ENCODE measurements around the gene UCHL5.
A peak's percentile ranks its signal among the peaks of the same experiment; 100 is the strongest.
"Not testable (repeated sequence)": the region's sequence is repeated elsewhere in the genome, so short reads cannot be mapped to it uniquely, and the experiment has no call there.

UCHL5 gene

DNA sequence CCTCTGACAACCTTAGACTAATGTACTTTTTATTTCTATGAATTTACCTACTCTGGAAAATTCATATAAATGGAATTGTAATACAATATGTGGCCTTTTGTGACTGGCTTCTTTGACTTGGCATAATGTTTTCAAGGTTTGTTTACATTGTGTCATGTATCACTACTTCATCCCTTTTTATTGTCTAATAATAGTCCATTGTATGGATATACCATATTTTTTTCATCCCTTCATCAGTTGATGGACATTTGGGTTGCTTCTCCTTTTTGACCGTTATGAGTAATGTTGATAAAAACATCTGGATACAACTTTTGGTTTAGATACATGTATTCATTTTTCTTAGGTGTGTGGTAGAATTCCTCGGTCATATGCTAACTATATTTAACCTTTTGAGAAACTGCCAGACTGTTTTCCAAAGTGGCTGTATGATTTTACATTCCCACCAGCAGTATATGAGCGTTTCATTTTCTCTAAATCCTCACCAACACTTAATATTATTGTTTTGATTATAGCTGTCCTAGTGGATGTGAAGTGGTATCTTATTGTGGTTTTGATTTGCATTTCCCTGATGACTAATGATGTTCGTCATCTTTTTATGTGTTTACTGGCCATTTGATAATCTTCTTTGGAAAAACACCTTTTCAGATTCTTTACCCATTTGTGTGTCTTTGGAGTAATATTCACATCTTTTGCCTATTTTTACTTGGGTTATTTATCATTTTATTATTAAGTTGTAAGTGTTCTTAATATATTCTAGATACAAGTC lies 3.7 kb upstream of the UCHL5 start:
- no peak for DNase-seq

DNA sequence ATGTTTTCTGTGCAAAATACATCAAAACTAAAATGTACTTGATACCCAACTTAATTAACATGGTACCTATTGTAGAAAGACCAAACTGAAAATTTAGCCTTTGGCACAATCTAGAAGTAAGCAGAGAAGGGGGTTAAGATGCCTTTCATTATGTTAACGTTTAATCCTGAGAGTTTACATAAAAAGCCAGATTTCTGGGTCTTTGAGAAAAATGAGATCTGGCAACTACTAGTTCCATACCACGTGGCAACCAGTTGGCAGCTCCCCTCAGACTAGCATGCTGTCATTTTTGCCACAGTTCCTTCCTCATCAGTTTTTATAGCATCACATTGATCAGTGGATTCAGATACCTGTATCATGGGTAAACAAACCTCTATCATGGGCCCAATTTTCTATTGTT lies 1.8 kb upstream of the UCHL5 start:
- DNase-seq: no peak

DNA sequence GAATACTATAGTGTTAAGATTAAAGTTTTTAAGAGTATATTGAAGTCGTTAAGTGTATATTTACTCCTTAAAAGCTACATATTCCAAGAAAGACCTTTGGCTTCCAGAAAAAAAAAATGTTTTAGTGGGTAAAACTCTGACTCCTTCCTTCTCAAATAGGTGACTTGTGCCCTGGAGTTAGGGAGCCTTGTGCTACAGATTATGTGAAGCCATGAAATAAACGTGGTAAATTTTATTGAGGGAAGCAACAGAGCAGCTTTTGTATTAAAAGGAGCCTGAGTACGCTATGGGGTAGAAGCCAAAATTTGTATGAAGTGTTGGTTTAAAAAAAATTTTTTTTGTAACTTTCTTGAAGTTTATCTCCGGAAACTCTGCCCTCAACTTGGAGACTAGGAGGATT lies 1.2 kb upstream of the UCHL5 start:
- no peak for DNase-seq

DNA sequence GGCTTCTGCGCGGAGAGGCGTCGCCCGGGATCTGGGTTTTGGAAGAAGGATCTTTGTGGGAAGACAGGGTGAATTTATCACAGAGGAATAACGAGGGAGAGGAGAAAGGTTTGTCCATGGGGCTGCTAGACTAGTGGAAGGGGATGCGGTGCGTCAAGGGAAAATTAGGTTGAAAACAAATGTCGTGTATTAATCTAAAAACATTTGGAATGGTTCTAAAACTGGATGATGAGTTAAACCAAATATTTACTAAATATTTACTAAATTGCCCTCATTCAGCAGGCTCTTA lies 899 bp upstream of the UCHL5 start:
- no peak for DNase-seq

DNA sequence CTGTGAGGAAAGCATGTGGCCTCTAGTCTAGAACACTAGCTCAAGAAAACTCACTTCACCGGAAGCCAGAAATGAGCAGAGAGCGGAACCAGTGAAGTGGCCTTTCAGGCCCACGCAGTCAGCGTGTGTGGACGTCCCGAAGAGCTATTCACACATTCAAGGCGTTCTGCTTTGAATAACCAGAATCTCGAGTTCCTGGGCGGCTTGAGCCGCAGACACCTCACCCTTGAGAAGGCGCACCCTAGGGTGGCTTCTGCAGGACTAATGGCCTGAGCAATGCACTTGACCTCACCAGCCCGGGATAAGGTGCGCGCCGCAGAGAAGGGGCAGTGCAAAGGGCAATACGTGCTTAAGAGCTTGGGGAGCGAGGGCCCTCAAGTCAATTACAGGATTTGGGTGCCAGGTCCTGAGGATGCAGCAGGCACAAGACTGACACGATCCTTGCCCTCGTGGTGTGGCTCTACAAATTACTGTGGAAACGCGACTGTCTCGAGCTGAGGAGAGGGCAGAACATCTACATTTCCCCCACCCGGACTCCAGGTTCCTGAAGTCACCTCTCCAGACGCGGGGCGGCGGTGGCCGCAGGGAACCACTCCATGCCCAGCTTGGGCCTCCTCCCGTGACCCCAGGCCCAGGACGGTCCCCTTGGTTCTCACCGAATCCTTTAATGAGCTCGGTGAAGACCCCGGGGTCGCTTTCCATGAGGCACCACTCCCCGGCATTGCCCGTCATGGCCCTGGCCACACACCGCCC lies 455 bp downstream of the UCHL5 start:
- peak; percentile 33 to 39 for DNase-seq

DNA sequence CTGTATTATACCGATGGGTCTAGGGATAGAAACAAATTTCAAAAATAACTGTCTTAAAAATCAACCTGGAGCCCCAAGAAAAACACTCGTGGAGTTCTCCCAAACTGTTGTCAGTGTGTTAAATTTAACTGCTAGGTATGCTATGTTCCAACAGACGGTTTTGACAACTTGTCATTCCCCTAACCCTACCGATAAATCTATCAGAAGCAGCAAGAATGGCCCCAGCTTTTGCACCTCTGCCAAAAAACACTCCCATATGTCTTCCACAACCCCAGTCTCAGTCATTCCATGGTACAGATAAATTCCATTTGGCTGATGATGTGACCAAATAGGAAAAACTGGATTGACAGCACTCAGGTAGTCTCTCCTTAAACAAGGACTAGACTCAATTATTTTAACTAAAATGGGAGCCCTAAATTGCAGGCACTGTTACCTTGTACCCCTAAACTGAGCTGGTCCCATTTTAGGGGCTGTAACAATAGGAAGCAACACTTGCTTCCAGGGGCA lies 4.9 kb downstream of the UCHL5 start:
- no peak for DNase-seq

DNA sequence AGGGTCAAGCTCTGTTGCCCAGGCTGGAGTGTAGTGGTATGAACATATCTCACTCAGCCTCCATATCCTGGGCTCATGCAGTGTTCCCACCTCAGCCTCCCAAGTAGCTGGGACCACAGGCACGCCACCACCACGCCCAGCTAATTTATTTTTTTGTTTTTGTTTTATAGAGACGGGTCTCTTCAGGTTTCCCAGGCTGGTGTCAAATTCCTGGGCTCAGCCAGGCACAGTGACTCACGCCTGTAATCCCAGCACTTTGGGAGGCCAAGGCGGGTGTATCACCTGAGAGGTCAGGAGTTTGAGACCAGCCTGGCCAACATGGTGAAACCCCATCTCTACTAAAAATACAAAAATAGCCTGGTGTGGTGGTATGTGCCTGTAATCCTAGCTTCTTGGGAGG lies 10.2 kb downstream of the UCHL5 start:
- DNase-seq: not testable (repeated sequence)

DNA sequence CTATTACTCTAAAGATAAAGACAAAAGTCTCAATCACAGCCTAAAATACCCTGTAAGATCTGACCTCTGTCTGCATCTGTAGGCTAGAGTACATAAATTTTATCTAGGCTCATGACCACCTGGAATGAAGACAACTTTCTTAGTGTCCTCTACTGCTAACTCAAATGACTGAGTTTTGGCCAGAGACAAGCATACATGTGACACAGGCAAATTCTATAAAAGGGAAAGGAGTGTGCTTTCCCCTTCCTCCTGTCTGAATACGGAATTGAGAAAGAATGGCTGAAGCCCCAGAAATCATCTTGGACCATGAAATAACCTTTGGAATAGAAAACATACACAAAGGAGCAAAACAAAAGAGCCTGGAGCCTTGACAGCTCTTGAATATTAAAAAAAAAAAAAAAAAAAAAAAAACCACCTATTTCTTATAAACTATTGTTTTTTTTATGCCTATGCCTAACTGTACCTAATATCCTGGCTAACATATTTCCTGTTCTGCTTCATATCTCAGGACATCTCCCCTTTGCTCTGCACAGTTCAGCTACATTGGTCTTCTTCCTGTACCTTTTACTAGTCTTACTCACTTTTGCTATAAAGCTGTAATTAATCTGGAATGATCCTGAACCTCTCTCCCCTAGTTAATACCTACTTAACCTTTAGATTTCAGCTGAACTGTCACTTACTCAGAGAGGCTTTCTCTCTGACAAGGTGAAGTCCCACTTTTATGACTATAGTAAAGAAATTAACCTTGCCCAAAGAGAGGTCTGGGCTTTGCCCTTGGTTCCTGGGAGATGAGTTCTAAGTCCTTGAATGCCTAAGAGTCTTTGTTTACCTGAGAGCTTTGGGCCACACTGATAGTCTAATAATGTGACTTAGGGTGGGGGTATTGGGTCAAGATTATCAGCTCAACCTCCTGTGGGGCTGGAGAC lies 16.1 kb downstream of the UCHL5 start:
- no peak for DNase-seq

DNA sequence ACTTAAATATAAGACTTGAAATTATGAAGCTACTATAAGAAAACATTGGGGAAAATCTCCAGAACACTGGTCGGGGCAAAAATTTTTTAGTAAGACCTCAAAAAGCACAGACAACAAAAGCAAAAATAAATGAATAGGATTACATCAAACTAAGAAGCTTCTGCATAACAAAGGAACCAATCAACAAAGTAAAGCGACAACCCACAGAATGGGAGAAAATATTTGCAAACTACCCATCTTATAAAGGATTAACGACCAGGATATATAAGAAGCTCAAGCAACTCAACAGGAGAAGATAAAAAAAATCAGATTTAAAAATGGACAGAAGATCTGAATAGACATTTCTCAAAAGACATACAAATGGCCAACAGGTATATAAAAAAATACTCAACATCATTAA lies 19.1 kb downstream of the UCHL5 start:
- DNase-seq: no peak

DNA sequence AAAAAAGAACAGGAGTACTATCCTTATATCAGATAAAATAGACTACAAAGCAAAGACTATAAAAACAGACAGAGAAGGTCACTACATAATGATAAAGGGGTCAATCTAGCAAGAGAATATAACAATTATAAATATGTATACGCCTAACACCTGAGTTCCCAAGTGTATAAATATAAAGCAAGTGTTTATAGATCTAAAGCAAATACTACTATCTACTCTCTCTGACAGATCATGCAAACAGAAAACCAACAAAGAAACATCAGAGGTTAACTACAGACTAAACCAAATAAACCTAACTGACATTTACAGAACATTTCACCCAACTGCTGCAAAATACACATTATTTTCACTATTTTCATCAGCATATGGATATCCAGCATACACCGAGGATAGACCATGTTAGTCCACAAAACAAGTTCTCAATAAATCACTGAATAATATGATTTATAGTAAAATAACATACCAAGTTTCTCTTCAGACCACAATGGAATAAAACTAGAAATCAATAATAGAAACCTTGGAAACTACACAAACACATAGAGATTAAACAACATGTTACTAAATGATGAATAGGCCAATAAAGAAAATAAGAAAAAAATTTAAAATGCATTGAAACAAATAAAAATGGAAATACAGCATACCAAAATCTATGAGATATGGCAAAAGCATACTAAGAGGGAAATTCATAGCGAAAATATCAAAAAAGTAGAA lies 22.7 kb downstream of the UCHL5 start:
- DNase-seq: no peak

DNA sequence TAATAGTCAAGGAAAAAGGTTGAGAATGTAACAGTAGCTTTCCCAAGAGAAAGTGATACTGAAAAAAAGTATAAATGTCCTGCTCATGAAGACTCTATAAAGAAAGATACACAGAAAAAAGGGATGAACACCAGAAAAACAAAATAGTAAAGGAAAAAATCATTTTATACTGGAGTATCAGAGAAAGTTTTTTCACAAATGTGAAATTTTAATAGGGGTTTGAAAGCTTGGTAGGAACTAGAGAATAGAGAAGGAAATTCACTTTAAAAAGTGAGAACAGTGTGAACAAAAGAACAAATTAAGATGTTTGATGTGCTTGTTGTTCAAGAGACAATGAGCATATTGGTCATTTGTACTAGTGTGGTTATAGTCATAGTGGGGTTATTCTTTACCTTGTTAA lies 25.6 kb downstream of the UCHL5 start:
- no peak for DNase-seq

DNA sequence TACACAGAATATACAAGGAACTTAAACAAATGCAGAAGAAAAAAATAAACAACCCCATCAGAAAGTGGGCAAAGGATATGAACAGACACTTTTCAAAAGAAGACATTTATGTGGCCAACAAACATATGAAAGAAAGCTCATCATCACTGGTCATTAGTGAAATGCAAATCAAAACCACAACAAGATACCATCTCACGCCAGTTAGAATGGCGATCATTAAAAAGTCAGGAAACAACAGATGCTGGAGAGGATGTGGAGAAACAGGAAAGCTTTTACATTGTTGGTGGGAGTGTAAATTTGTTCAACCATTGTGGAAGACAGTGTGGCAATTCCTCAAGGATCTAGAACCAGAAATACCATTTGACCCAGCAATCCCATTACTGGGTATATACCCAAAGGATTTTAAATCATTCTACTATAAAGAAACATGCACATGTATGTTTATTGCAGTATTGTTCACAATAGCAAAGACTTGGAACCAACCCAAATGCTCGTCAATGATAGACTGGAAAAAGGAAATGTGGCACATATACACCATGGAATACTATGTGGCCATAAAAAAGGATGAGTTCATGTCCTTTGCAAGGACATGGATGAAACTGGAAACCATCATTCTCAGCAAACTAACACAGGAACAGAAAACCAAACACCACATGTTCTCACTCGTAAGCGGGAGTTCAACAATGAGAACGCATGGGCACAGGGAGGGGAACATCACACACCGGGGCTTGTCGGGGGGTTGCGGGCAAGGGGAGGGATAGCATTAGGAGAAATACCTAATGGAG lies 26.3 kb downstream of the UCHL5 start:
- DNase-seq: not testable (repeated sequence)

DNA sequence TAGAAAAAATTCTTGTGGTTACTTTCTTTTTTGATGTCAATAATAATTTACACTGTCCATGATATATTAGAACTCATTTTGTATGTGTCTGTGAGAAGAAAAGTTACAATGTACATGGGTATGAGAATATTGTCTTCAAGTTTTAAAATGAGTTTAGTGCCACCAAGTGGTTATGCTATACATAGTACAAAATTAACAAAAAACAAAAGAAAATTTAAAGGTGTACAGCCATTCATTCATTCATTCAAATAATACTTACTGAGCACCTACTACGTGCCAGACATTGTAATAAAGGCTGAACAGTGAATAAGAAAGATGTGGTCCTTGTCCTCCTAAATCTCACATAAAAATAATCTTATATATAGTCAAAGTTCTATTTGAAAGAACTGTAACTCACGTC lies 27.7 kb downstream of the UCHL5 start:
- no peak for DNase-seq

DNA sequence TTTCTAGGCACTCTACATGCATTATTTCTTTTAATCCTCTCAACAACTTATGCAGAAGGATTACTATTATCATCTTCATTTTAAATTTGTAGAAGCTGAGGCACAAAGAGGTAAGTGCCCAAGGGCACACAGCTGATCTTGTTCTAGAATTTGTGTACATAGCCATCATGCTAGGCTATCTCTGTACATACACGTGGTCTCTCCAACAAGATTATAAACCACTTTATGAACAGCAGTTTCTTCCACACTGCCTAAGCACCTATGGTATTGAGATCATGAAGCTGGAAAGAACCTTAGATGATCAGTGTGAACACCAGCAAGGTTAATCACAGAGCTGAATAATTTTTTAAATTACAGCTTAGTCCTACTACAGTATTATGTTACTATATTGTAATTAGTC lies 28.9 kb downstream of the UCHL5 start:
- DNase-seq: no peak

DNA sequence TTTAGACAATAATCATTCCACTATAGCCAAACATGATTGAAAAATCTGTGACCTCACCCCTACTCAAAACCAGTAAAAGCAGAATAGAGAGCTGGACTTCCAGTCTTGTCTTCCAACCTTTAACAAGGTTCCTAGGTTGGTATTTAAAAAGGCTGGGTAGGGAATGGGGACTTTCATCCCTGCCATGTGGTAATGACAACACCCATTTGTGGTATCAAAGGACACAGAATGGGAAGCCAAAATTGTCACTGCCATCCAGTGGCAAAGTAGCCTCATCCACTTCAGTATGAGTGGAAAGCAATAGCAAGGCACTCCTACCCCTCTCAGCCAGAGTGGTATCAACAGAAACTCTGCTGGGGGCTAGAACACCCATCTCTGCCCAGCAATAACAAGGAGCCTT lies 33.9 kb downstream of the UCHL5 start:
- no peak for DNase-seq

DNA sequence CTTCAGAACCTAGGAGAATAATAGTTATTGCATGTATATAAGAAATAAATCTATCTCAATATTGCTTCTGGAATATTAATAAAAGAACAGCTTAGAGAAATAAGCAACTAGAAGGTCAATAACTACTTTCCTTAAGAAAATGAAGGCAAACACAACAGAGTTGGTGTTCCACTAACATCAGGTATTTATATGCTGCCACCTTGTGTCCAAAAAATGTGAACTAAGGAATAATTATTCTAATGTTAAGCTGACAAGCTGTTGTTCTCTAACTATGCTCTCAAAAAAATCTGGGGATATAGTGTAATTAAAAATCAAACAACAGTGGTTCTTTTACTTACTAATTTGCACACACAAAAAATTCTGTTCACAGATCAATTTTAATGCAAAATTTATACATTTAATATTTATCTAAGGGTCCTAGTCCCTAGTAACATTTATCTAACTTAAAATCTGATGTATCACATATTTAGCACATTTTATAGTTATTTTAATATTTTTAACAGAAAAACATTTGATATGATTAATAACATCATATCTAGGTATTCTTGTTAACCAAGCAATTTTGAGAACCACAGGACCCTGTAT lies 39.6 kb downstream of the UCHL5 start:
- DNase-seq: no peak

DNA sequence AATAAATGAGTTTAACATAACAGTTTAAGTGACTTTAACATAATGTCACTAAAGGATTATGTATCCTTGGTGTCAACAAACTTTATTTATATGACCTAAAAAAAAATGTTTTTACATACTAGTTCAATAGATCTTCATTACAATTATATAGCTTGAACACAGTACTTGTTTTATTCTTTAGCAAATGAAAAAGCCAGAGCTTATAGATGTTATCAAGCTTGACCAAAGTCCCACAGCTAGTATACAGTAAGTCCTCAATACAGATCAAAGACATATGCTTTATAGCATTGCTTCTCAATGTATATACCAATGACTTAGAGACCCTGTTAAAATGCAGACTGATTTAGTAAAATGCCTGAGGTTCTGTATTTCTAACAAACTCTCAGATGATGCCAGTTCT lies 42.4 kb downstream of the UCHL5 start:
- no peak for DNase-seq

DNA sequence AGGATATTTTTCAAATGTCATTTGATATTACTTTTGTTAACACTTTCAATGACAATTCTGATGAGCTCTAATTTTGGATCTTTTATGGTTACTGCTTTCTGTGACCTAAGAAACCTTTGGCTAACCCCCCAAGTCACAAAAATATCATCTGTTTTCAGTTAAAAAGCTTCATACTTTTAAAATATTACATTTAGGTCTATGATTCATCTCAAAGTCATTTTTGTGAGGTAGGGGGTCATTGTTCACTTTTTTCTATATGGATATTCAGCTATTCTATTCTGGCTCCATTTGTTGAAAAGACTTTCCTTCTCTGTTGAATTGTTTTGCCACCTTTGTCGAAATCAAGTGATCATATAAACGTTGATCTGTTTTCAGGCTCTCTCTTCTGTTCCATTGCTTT lies 44.8 kb downstream of the UCHL5 start:
- no peak for DNase-seq

DNA sequence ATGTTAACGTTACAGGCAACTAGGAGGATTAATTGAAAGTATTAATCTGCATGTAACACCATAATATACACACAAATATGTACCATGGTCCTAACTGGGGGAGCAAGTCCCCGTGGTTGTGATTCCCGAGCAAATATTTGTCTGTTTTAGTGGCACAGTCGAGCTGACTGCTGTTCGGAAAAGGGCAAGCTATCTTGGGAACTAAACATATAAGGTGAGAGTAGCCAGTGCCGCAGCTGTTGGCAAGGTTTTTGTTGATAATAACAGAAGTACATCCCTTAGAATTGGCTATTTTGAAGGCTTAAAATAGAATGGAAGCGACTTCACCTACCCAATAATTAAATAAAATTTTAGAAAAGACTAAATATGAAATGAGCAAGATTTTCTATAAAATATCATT lies 45.5 kb downstream of the UCHL5 start:
- DNase-seq: no peak

DNA sequence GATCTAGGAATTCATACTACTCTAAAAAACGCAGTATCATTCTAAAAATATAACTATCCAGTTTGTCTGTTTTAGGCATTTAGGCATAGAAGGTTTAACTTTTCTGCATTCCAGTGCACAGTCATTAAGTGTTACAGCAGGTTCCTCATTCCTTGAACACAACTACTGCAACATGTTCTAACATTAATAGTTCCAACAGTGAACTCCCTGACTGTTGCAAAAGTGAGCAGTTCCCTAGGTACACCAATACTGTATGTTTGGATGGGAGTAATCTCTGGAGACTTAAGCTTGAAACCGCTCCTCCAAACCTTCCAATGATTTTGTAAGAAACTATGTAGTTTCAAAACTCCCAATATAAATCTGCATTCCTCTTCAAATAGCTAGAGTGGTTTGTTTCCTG lies 46.2 kb downstream of the UCHL5 start:
- DNase-seq: no peak

DNA sequence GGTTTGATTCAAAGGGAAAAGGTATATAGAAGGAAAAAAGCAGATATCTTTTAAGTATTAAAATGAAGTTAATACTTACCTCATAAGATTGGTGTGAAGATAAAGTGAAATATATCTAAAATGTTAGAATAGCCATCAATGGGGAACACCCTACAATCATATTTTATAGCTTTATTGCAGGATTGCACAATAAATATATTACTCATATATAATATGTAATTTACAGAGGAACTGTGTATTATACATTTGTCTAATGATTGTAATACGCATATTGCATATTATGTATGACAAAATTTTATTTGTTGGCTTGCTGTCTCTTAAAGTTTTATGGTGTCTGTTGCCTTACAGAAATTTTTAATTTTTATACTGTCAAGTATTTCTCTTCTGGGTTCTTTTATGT lies 47.8 kb downstream of the UCHL5 start:
- DNase-seq: no peak

DNA sequence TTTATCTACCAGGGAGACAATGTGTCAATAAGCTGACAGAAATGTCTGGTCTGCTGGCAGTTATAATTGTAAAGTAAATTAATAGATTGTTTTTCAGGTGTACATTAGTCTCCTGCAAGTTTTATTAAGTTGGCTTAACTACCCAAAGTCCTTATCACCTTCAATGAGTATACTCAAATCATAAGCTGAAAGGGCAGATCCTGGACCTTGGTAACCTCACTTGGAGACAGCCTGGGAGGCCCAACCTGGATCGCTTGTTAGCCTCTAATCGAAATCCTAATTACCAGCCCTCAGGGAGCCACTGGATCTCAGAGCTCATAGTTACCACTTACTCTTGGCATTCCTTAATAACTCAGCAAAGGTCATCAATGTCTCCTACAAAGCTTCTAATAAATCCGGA lies 49.7 kb downstream of the UCHL5 start:
- no peak for DNase-seq
